Keratinocyte (primary cell): ENCODE results near the gene RNF157.

Experiments used
- CTCF ChIP-seq, 3 experiments: IDR thresholded peaks in 1 of 3; conservative IDR thresholded peaks in 1 of 3; optimal IDR thresholded peaks in 1 of 3; 2 replicates in 2 of 3; 3 replicates in 1 of 3; pipeline versions ENCODE3 to v1.5.1; 2011; ENCODE audit warnings: low read length in 3 of 3, mild to moderate bottlenecking in 3 of 3, moderate library complexity in 2 of 3, control low read depth in 1 of 3, inconsistent platforms in 1 of 3; ENCODE audit not compliant: insufficient read depth in 2 of 3; ENCODE audit errors: extremely low read depth in 1 of 3
- EZH2 ChIP-seq: IDR thresholded peaks from one replicate; pipeline ENCODE4 v1.6.1; 2012; ENCODE audit warnings: inconsistent platforms, mild to moderate bottlenecking, low read length, moderate library complexity

GRCh38 chr17:76146053-76146851 is 94.0 kb downstream of the RNF157 start:
- TF ChIP-seq CTCF (optimal IDR thresholded peaks at IDR 0.05 in 1 of 3, IDR thresholded peaks at IDR 0.05 in 1 of 3, conservative IDR thresholded peaks at IDR 0.05 in 1 of 3; ENCODE audit: extremely low read depth in 1 of 3, insufficient read depth in 2 of 3, low read length in 3 of 3), result no peak
- TF ChIP-seq EZH2, result no peak
